ENCODE results near the gene C1orf159.

C1orf159 gene

DNA sequence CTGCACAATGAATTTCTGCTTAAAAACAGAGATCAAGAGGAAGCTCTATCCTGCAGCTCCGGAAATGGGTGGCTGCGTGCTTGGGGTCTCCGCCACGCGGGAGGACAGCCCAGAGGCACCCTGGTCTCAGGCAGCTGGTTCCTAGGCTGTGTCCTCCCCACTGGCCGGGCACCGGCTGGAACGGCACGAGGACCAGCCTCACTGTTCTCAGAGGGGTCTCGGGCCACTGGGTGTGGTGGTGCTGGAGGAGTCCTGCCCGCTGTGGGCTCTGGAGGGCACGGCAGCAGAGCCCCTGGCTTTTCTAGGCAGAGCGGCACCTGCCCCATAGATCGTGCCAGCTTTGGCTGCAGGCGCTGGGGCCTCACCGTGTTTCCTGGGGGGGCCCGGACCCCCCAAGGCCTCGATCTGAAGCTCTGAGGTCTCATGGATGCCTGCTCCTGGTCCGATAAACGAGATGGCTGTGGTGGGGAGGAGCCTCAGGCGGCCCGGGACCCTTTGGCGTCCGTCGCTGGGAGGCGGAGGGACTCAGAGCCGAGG is 33.6 kb downstream of the C1orf159 start:
- peaks cover 3% of the 10 kb centered on the region; the same call in 1 of the 2 replicates for H3K4me1 ChIP-seq (ENCODE audit: control insufficient read depth, insufficient read depth, low read length)
- no peaks in the 10 kb centered on the region for H3K9me3 ChIP-seq (ENCODE audit: control insufficient read depth, insufficient read depth, low read depth, low read length)
- no peak overlapping the region for H3K4me3 ChIP-seq (ENCODE audit: low read depth, low read length)
- POLR2A ChIA-PET: no interaction called here
- H3K36me3 ChIP-seq (ENCODE audit: control insufficient read depth in 2 of 2, insufficient read depth in 1 of 2, low read length in 2 of 2): peaks cover 0 to 5% of the 10 kb centered on the region in 2 experiments; a peak in 1 of 3 replicates
- CTCF ChIA-PET: interaction anchor here (0.7 kb wide), 1 partner anchor 18 kb away, joined by 3 read pairs; no protein-coding TSS in a partner anchor
- TF ChIP-seq ZNF18 (tag by site-specific recombination; IDR thresholded peaks at IDR 0.05) (no peak), ZNF621 (tag by site-specific recombination; IDR thresholded peaks at IDR 0.05) (no peak), ZNF223 (tag by site-specific recombination; IDR thresholded peaks at IDR 0.05) (no peak), ZNF248 (tag by site-specific recombination; IDR thresholded peaks at IDR 0.05) (no peak)
- no peak overlapping the region for H3K27ac ChIP-seq (ENCODE audit: extremely low read depth, low read depth, low read length)

GRCh38 chr1:1081311-1082238 is 34.3 kb downstream of the C1orf159 start:
- Histone ChIP-seq H3K36me3 (ENCODE audit: control insufficient read depth in 2 of 2, insufficient read depth in 1 of 2, low read length in 2 of 2) (peaks cover 0 to 3% of the 10 kb centered on the region in 2 experiments; a peak in 1 of 3 replicates), H3K27ac (ENCODE audit: extremely low read depth, low read depth, low read length) (no peak overlapping the region), H3K9me3 (ENCODE audit: control insufficient read depth, insufficient read depth, low read depth, low read length) (no peaks in the 10 kb centered on the region), H3K4me3 (ENCODE audit: low read depth, low read length) (no peak overlapping the region), H3K4me1 (ENCODE audit: control insufficient read depth, insufficient read depth, low read length) (peaks cover 3% of the 10 kb centered on the region; the same call in 1 of the 2 replicates)
- ChIA-PET POLR2A (no interaction called here), CTCF (interaction anchor here (0.5 to 0.7 kb wide), 2 partner anchors 18 to 97 kb away, joined by 3 to 4 read pairs; no protein-coding TSS in a partner anchor)
- TF ChIP-seq ZBTB10 (tag by site-specific recombination; IDR thresholded peaks at IDR 0.05) (peak; percentile 46; the same call in 1 of the 2 replicates), BCL11B (tag by site-specific recombination; IDR thresholded peaks at IDR 0.05; ENCODE audit: low read depth) (0 out of 2 replicates have a peak, but pooled peaks have one; percentile 6), ZNF510 (tag by site-specific recombination; IDR thresholded peaks at IDR 0.05; ENCODE audit: insufficient replicate concordance) (no peak), SETDB1 (IDR thresholded peaks at IDR 0.05; ENCODE audit: insufficient read length, low read length) (no peak), GLIS2 (tag by site-specific recombination; IDR thresholded peaks at IDR 0.05) (peak; percentile 47), ZSCAN16 (tag by site-specific recombination; IDR thresholded peaks at IDR 0.05) (no peak)
- TF ChIP-seq, protein P1, sequence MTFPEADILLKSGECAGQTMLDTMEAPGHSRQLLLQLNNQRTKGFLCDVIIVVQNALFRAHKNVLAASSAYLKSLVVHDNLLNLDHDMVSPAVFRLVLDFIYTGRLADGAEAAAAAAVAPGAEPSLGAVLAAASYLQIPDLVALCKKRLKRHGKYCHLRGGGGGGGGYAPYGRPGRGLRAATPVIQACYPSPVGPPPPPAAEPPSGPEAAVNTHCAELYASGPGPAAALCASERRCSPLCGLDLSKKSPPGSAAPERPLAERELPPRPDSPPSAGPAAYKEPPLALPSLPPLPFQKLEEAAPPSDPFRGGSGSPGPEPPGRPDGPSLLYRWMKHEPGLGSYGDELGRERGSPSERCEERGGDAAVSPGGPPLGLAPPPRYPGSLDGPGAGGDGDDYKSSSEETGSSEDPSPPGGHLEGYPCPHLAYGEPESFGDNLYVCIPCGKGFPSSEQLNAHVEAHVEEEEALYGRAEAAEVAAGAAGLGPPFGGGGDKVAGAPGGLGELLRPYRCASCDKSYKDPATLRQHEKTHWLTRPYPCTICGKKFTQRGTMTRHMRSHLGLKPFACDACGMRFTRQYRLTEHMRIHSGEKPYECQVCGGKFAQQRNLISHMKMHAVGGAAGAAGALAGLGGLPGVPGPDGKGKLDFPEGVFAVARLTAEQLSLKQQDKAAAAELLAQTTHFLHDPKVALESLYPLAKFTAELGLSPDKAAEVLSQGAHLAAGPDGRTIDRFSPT (tag by site-specific recombination; IDR thresholded peaks at IDR 0.05): peak; percentile 63; the same call in 1 of the 2 replicates
- TF ChIP-seq, protein P2, sequence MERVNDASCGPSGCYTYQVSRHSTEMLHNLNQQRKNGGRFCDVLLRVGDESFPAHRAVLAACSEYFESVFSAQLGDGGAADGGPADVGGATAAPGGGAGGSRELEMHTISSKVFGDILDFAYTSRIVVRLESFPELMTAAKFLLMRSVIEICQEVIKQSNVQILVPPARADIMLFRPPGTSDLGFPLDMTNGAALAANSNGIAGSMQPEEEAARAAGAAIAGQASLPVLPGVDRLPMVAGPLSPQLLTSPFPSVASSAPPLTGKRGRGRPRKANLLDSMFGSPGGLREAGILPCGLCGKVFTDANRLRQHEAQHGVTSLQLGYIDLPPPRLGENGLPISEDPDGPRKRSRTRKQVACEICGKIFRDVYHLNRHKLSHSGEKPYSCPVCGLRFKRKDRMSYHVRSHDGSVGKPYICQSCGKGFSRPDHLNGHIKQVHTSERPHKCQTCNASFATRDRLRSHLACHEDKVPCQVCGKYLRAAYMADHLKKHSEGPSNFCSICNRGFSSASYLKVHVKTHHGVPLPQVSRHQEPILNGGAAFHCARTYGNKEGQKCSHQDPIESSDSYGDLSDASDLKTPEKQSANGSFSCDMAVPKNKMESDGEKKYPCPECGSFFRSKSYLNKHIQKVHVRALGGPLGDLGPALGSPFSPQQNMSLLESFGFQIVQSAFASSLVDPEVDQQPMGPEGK (tag by site-specific recombination; IDR thresholded peaks at IDR 0.05): peak; percentile 33; the same call in 1 of the 2 replicates
